Psoas muscle (tissue), 8 donors: Measurements from ENCODE around the gene TBATA. TPM values are rescaled to one million over a fixed set of nuclear protein-coding genes. Genes with fewer than 3 reads are reported as not detected.

Experiments
- ATAC-seq, 4 donors: fragments of 200-7000 bp; cut with Tn5 transposase; one replicate each; pipeline ENCODE4 v1.9.1; 2020; ENCODE audit warnings: moderate library complexity in 3 of 4, mild to moderate bottlenecking in 2 of 4
- DNase-seq, 2 donors: peaks; one replicate each; pipeline ENCODE4 v3.0.0-alpha.2; 2020
- H3K27ac ChIP-seq: fragments of 200-600 bp; one replicate; pipeline ENCODE4 v1.8.0; 2022
- H3K27me3 ChIP-seq, 3 donors: fragments of 200-600 bp in 1 of 3; one replicate each; pipeline versions ENCODE4 v1.6.1 to v1.8.0; 2013 to 2022; ENCODE audit warnings: low read length in 2 of 3, mild to moderate bottlenecking in 2 of 3, moderate library complexity in 1 of 3; ENCODE audit not compliant: insufficient read depth in 3 of 3
- H3K36me3 ChIP-seq, 2 donors: fragments of 200-600 bp in 1 of 2; one replicate each; pipeline versions ENCODE4 v1.6.1 to v1.8.0; 2013 to 2022; ENCODE audit warnings: low read depth in 1 of 2, mild to moderate bottlenecking in 1 of 2, moderate library complexity in 1 of 2; ENCODE audit not compliant: insufficient read depth in 1 of 2
- H3K4me1 ChIP-seq: fragments of 200-600 bp; one replicate; pipeline ENCODE4 v1.8.0; 2022
- H3K4me3 ChIP-seq: fragments of 200-600 bp; one replicate; pipeline ENCODE4 v1.8.0; 2022; ENCODE audit warnings: mild to moderate bottlenecking
- H3K9me3 ChIP-seq: fragments of 200-600 bp; one replicate; pipeline ENCODE4 v1.8.0; 2022
- CTCF ChIP-seq: fragments of 200-600 bp; IDR thresholded peaks from one replicate; pipeline ENCODE4 v1.8.0; 2022; ENCODE audit warnings: antibody characterized with exemption
- WGBS, 3 donors: extraction: QIAGEN DNeasy Blood & Tissue Kit; methylation state at CpG; one replicate each; pipeline versions ENCODE4 v1.1.6 to v1.1.7; 2013; 5-methylcytosine and 5-hydroxymethylcytosine counted together
- intact Hi-C, 2 donors: fragments of 100-400 bp; cut with DNase I; formaldehyde crosslinking; loops; one replicate each; pipeline versions ENCODE4 v1.11.0 to v1.14.2; 2022
- polyA plus RNA-seq, 3 donors: library from polyadenylated mRNA; stranded (reverse); fragments of 200-250 nt; gene quantifications; one replicate each; pipeline ENCODE4 v1.2.3, GENCODE V29; 2013
- total RNA-seq, 4 donors: library from RNA; stranded (reverse); fragmentation: NEBNext Ultra II Directional in 2 of 4; extraction: Animal tissue kit (Norgen Biotek cat#: 25700) in 2 of 4; gene quantifications; one replicate each; pipeline versions ENCODE4 v1.2.1 to v1.2.4, GENCODE V29; 2021 to 2023
- donor health status: healthy with polysubstance abuse.
- donor health status: DM: no; HTN: no; CAD: no; lungs with moderate emphysema.
- donor health status: Bipolar disorder and iron deficiency.
- donor health status: healthy.
- donor health status: DM: yes; HTN: yes; CAD: no.
- donor health status: DM: no; HTN: no; CAD: no.
- donor health status: DM: no; HTN: no; CAD: no.
- donor health status: DM: yes; HTN: yes; CAD: no.

TBATA gene
- total and polyA plus RNA-seq, 7 donors, result not detected

GRCh38 chr10:70748801-70749573 lies 36.2 kb downstream of the TBATA start:
- Histone ChIP-seq H3K27me3 (no peaks in the 10 kb centered on the region), H3K36me3 (no peaks in the 10 kb centered on the region), H3K4me3 (no peak overlapping the region), H3K27ac (no peak overlapping the region), H3K9me3 (no peaks in the 10 kb centered on the region), H3K4me1 (peaks cover 6% of the 10 kb centered on the region)
- ATAC-seq, result no peak
- DNase-seq, result no peak
- WGBS, 3 donors, result 95 to 96% (median 95%) methylated on average over 10 of the region's 10 CpGs
- intact Hi-C loops, result no loop called here
- no peak for TF ChIP-seq CTCF

- Histone ChIP-seq H3K27me3 (no peaks in the 10 kb centered on the region), H3K36me3 (no peaks in the 10 kb centered on the region), H3K4me1 (peaks cover 6% of the 10 kb centered on the region), H3K4me3 (no peak overlapping the region), H3K9me3 (no peaks in the 10 kb centered on the region), H3K27ac (no peak overlapping the region)
- DNase-seq (no peak), ATAC-seq (no peak)
- intact Hi-C loops, result no loop called here
- WGBS, 3 donors, result 91 to 100% (median 97%) methylated on average over 3 of the region's 3 CpGs
- no peak for TF ChIP-seq CTCF
These were observed 36.9 kb downstream of the TBATA start for GRCh38 chr10:70748305-70748704.

- WGBS, 3 donors, result 84 to 88% (median 88%) methylated on average over 15 of the region's 15 CpGs
- Histone ChIP-seq H3K4me3 (no peak overlapping the region), H3K4me1 (peaks cover 6% of the 10 kb centered on the region), H3K27me3 (no peaks in the 10 kb centered on the region), H3K9me3 (no peaks in the 10 kb centered on the region), H3K36me3 (no peaks in the 10 kb centered on the region), H3K27ac (no peak overlapping the region)
- no peak for DNase-seq
- TF ChIP-seq CTCF, result no peak
- intact Hi-C loops, result no loop called here
- ATAC-seq, result no peak
These were observed 37.8 kb downstream of the TBATA start for GRCh38 chr10:70747192-70747965.

GRCh38 chr10:70745555-70745954 lies 39.6 kb downstream of the TBATA start:
- Histone ChIP-seq H3K27me3 (no peaks in the 10 kb centered on the region), H3K9me3 (no peaks in the 10 kb centered on the region), H3K4me3 (no peak overlapping the region), H3K36me3 (no peaks in the 10 kb centered on the region), H3K4me1 (peaks cover 6% of the 10 kb centered on the region), H3K27ac (no peak overlapping the region)
- ATAC-seq (no peak), DNase-seq (no peak)
- 80 to 100% (median 82%) methylated on average over 2 of the region's 2 CpGs for WGBS, 3 donors
- no peak for TF ChIP-seq CTCF
- intact Hi-C loops, result no loop called here
